Activated gamma-delta T cell (primary cell): ENCODE results near the gene NAB1.

Source experiments
- DNase-seq: peaks from one replicate; lab custom pipeline; 2025; lab: John Stamatoyannopoulos, UW

Gene NAB1

DNA sequence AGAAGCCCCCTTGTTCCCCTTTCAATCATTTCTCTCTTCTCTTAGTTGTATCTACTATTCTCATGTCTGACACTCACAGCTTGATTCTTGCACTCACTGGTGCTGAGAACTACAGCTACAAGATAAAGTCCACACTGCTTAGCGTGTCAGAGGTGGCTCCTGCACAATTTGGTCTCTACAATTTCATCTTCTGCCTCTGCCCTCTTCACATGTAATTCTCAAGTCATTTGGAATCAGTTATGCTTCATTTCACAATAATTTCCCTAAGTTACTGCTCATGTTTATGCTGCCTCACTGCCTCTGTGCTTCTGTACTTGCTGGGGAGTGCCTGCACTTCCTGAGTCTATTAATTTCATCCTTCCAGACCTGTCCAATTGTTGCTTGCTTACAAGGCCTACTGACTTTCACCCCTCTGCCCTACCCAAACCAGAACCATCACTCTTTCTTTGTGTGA is 11.6 kb upstream of the NAB1 start:
- DNase-seq: no peak

GRCh38 chr2:190637903-190638618 is 10.8 kb upstream of the NAB1 start:
- DNase-seq: no peak

GRCh38 chr2:190640117-190640516 is 8.8 kb upstream of the NAB1 start:
- no peak for DNase-seq

GRCh38 chr2:190641469-190641868 is 7.4 kb upstream of the NAB1 start:
- DNase-seq: no peak

- no peak for DNase-seq
Measured at GRCh38 chr2:190646780-190647522, 1.9 kb upstream of the NAB1 start.

DNA sequence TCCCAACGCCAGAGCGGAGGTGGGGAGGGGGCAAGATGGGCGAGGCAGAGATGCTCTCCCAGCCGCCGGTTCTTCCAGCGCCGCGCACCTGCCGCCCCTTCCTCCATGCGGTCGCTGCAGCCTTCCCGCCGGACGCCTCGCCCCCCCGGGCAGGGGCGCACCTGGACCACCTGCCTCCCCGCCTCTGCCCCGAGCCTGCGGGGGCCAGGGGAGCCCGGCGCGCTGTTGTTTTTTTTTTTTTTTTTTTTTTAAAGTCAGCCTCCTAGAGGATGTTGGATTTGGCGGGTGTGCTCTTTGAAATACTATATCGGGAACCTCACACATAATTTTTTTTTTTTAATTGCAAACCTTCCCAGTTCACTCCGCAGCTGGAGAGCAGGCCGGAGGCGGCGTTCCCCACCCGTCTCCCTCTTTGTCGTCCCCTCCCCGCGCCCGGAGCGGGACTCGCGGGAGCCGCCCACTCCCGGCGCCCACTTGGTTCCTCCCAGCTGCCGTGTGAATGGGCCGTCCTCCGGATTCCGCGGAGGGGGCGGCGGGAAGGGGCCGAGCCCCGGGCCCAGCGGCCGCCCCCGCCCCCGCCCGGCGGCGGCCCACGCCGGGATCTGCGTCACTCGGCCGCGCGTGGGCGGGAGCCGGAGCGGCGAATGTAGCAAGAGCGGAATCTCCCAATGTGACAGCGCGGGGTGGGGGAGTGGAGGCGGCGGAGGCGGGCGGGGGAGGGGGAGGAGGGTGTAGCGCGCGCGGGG is 421 bp upstream of the NAB1 start:
- peak; percentile 87 for DNase-seq

- no peak for DNase-seq
Measured at GRCh38 chr2:190649798-190650390, 1.0 kb downstream of the NAB1 start.

DNA sequence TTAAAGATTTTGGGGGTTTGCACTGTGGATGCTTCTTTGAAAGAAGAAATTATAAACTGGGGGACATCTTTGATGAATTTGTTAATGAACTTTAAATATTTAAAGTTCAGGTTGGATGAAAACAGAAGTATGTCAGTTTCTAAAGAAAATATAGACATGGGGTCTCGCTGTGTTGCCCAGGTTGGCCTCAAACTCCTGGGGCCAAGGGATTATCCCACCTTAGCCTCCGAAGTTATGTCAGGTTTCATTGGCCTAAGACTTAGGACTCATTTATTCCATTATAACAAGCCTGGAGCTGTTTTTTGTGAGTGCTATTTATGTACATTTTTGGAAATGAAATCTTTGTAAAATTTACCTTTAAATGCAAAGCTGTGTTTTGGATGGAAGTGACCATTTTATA is 2.5 kb downstream of the NAB1 start:
- no peak for DNase-seq

- no peak for DNase-seq
Measured at GRCh38 chr2:190653231-190653630, 4.3 kb downstream of the NAB1 start.

GRCh38 chr2:190653931-190654330 is 5.0 kb downstream of the NAB1 start:
- DNase-seq: no peak

GRCh38 chr2:190655113-190655512 is 6.2 kb downstream of the NAB1 start:
- no peak for DNase-seq

GRCh38 chr2:190655570-190655969 is 6.7 kb downstream of the NAB1 start:
- no peak for DNase-seq

GRCh38 chr2:190656301-190656700 is 7.4 kb downstream of the NAB1 start:
- no peak for DNase-seq

- DNase-seq: no peak
Measured at GRCh38 chr2:190657474-190658255, 8.8 kb downstream of the NAB1 start.

DNA sequence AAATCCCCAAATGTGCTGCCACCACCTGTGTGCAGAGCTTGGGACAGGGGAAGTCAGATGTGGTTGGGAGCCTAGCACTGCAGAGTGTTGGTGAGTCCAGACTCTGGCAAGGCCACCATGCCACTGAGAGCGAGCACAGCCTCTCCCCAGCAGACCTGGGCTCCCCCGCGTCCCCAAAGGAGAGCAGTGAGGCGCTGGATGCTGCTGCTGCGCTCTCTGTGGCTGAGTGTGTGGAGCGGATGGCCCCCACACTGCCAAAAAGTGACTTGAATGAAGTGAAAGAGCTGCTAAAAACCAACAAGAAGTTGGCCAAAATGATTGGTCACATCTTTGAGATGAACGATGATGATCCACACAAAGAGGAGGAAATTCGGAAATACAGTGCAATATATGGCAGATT is 10.7 kb downstream of the NAB1 start:
- DNase-seq: peak; percentile 5

DNA sequence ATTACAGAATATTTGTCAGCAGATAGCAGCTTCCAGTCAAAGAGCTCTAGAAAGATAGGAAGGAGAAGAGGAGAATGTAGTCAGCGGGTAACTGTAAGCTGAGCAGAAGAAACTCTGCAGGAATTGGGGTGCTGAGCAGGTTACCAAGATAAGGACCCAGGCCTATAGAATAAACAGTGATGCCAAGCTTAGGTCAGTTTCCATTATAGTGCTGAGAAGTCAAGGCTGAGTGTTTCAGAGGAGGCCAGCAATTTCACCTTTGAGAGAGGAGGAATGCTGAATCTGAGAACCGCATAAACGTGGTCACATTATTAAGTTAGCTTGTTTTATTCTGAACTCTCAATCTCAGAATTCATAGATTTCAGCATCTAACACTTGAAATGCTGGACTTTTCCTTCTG is 13.9 kb downstream of the NAB1 start:
- no peak for DNase-seq

DNA sequence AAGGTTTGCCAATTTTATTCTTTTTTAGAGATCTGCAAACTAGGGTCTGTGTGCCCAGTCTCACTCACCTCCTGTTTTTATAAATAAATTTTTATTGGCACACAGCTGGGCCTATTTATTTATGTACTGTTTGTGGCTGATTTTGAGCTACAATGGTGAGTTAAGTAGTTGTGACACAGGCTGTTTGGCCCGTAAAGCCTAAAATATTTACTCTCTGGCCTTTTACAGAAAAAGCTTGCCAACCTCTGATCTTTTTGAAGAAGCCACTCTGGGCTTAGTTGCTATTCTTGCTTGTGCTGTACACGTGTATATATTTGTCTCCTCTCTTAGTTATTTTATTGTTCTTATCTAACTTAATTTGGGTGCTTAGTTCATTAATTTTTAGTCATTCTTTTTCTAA is 14.5 kb downstream of the NAB1 start:
- DNase-seq: no peak

DNA sequence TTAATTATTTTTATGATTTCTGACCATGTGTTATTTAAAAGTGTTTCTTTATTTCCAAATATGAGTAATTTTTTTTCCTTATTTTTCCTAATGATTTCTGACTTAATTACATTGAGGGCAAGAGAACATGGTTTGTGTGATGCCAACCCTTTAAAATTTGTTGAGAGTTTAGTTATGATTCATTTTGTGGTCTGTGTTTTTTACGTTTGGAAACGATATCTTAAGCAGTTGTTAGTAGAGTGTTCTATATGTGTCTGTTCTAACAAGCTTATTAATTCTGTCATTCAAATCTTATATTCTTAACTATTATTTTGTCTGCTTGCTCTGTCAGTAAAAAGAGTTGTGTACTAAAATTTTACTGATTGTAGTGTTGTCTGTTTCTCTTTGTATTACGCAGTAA is 15.0 kb downstream of the NAB1 start:
- no peak for DNase-seq

GRCh38 chr2:190664240-190664639 is 15.4 kb downstream of the NAB1 start:
- DNase-seq: no peak

DNA sequence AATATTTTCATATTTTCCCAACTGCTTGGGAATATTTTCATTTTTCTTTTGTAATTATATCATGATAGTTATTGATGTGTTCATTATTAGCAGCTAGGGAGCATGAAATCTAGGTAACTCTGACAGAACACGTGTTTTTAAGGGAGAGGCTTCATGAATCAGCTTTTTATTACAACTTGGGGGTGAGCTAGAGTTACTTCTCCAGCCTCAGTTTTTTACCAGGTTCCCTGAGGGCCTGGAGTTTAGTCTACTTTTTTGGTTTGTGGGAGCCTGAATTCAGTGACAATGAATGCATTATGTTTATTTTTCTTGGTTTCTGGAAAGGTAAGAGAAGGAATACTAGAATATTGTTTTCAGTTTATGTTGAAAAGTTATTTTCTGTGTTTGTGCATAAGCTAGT is 18.0 kb downstream of the NAB1 start:
- no peak for DNase-seq

DNA sequence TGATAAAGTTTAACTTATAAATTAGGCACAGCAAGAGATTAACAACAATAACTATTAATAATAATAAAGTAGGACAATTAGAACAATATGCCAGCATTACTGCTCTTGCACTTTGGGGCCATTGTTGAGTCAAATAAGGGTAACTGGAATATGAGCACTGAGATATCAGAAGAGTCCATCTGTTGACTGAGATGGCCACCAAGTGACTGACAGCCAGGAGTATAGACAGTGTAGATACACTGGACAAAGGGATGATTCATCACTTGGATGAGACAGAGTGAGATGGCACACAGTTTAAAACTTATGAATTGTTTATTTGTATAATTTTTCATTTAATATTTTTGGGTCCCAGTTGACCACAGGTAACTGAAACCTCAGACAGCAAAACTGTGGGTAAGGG is 20.0 kb downstream of the NAB1 start:
- DNase-seq: no peak
